Heart right ventricle (tissue), 16 donors: ENCODE data around the gene MARCKSL1. TPM values are rescaled to one million over a fixed set of nuclear protein-coding genes. Genes with fewer than 3 reads are reported as not detected.

ENCODE experiments used
- ATAC-seq, 8 donors: fragments of 200-7000 bp; cut with Tn5 transposase; one replicate each; pipeline ENCODE4 v1.9.1; 2020; ENCODE audit warnings: mild to moderate bottlenecking in 8 of 8, moderate library complexity in 8 of 8, moderate number of reproducible peaks in 1 of 8
- DNase-seq, 2 donors: peaks; one replicate each; pipeline ENCODE4 v3.0.0-alpha.2; 2020
- H3K27ac ChIP-seq, 10 donors: fragments of 200-600 bp; sonication (generic) in 2 of 10; one replicate each; pipeline versions ENCODE4 v1.5.0 to v1.8.0; 2020 to 2022; ENCODE audit warnings: mild to moderate bottlenecking in 3 of 10
- H3K27me3 ChIP-seq, 7 donors: fragments of 200-600 bp; one replicate each; pipeline ENCODE4 v1.8.0; 2021 to 2022; ENCODE audit warnings: mild to moderate bottlenecking in 2 of 7
- H3K36me3 ChIP-seq, 9 donors: fragments of 200-600 bp; sonication (generic) in 1 of 9; one replicate each; pipeline versions ENCODE4 v1.5.0 to v1.8.0; 2020 to 2022; ENCODE audit warnings: mild to moderate bottlenecking in 2 of 9
- H3K4me1 ChIP-seq, 9 donors: fragments of 200-600 bp; sonication (generic) in 1 of 9; one replicate each; pipeline versions ENCODE4 v1.5.0 to v1.8.0; 2020 to 2022; ENCODE audit warnings: mild to moderate bottlenecking in 4 of 9
- H3K4me3 ChIP-seq, 10 donors: fragments of 200-600 bp; sonication (generic) in 2 of 10; one replicate each; pipeline versions ENCODE4 v1.5.0 to v1.8.0; 2020 to 2022; ENCODE audit warnings: mild to moderate bottlenecking in 7 of 10, moderate library complexity in 2 of 10
- H3K9me3 ChIP-seq, 11 donors: fragments of 200-600 bp in 10 of 11; sonication (generic) in 2 of 11; one replicate each; pipeline versions ENCODE4 v1.5.0 to v1.8.0; 2013 to 2022; ENCODE audit warnings: mild to moderate bottlenecking in 2 of 11, control low read depth in 1 of 11, moderate library complexity in 1 of 11
- CTCF ChIP-seq, 9 donors: fragments of 200-600 bp; sonication (generic) in 2 of 9; IDR thresholded peaks; one replicate each; pipeline versions ENCODE4 v1.5.0 to v1.8.0; 2021 to 2022; ENCODE audit warnings: antibody characterized with exemption in 9 of 9, mild to moderate bottlenecking in 5 of 9, moderate library complexity in 1 of 9
- WGBS, 2 donors: extraction: QIAGEN DNeasy Blood & Tissue Kit; methylation state at CpG; one replicate each; pipeline ENCODE4 v1.1.7; 2013; ENCODE audit warnings: inconsistent platforms in 1 of 2; 5-methylcytosine and 5-hydroxymethylcytosine counted together
- intact Hi-C, 10 donors: fragments of 100-400 bp; cut with DNase I; formaldehyde crosslinking; loops; one replicate each; pipeline versions ENCODE4 v1.11.1 to v1.14.2; 2022
- polyA plus RNA-seq, 2 donors: library from polyadenylated mRNA; stranded (reverse); fragments of 200-250 nt; gene quantifications; one replicate each; pipeline ENCODE4 v1.2.3, GENCODE V29; 2013
- total RNA-seq, 10 donors: library from RNA; stranded (reverse); fragmentation: NEBNext Ultra II Directional in 3 of 10; extraction: Animal tissue kit (Norgen Biotek cat#: 25700) in 3 of 10; gene quantifications; one replicate each; pipeline versions ENCODE4 v1.2.1 to v1.2.4, GENCODE V29; 2021 to 2023
- donor health status: Arrhythmogenic right ventricular cardiomyopathy.
- donor health status: ischemic (EF 13 %, LVEDD 7.1; RV severe dilation, severe dysfunction).
- donor health status: healthy with polysubstance abuse.
- donor health status: DM: no; HTN: yes; CAD: no.
- donor health status: DM: no; HTN: no; CAD: no.
- donor health status: ischemic (EF 25% LVEDD 6.9; RV normal size, moderate dysfunction).
- donor health status: ischemic (EF 25% LVEDD 5.7; RV mildly dilated, moderate dysfunction).
- donor health status: healthy.
- donor health status: DM: yes; HTN: yes; CAD: no.
- donor health status: Ischemic cardiomyopathy.
- donor health status: ischemic (EF 35%, LVEDD 5.7; RV mildly dilated, moderate dysfunction).
- donor health status: nonischemic (EF 11% LVEDD 7.7; RV severe dilation, severe dysfunction).
- donor health status: DM: yes; HTN: yes; CAD: no.
- donor health status: PGD.
- donor health status: ischemic (EF 29% LVEDD 5.4; RV normal size, mild dysfunction).
- donor health status: nonischemic (EF 23%, LVEDD 6.1; RV moderate dilation, normal function).

MARCKSL1 gene
- total and polyA plus RNA-seq, 12 donors, result 6.3 to 61.1 (median 16.2) TPM

GRCh38 chr1:32311709-32312393, 24.2 kb downstream of the MARCKSL1 start:
- no peaks in the 10 kb centered on the region for H3K9me3 ChIP-seq
- intact Hi-C loops, result loop anchor here in 2 of 10 donors (5.0 to 10.0 kb wide), 2 partner anchors 90 to 97 kb away; partner anchors contain the start of genes EIF3I (in 1 of the 2) and TMEM234 (in 1 of the 2)
- TF ChIP-seq CTCF (IDR thresholded peaks at IDR 0.05), result no peak
- H3K4me3 ChIP-seq, result no peak overlapping the region
- DNase-seq, result no peak
- ATAC-seq, result no peak
- H3K4me1 ChIP-seq, result peaks cover 0 to 24% (median 8%) of the 10 kb centered on the region in 9 donors
- no peak overlapping the region for H3K27ac ChIP-seq
- no peaks in the 10 kb centered on the region for H3K27me3 ChIP-seq
- peaks cover 0 to 21% (median 0%) of the 10 kb centered on the region in 9 donors for H3K36me3 ChIP-seq
- 54 to 59% methylated on average over 2 of the region's 2 CpGs for WGBS, 2 donors

- no peak overlapping the region for H3K4me3 ChIP-seq
- no peak for ATAC-seq
- TF ChIP-seq CTCF (IDR thresholded peaks at IDR 0.05), result no peak
- H3K27ac ChIP-seq, result no peak overlapping the region
- H3K4me1 ChIP-seq, result peaks cover 0 to 11% (median 0%) of the 10 kb centered on the region in 9 donors
- intact Hi-C loops, result loop anchor here in 2 of 10 donors (5.0 to 10.0 kb wide), 2 partner anchors 88 to 95 kb away; partner anchors contain the start of genes EIF3I (in 1 of the 2) and TMEM234 (in 1 of the 2)
- 90 to 94% methylated on average over 1 of the region's 1 CpG for WGBS, 2 donors
- H3K27me3 ChIP-seq, result no peaks in the 10 kb centered on the region
- H3K9me3 ChIP-seq, result peaks cover 0 to 7% (median 0%) of the 10 kb centered on the region in 11 donors
- DNase-seq, result no peak
- H3K36me3 ChIP-seq, result peaks cover 0 to 34% (median 9%) of the 10 kb centered on the region in 9 donors
Measured at GRCh38 chr1:32309960-32310359, 26.1 kb downstream of the MARCKSL1 start.

GRCh38 chr1:32307324-32307723, 28.7 kb downstream of the MARCKSL1 start:
- Histone ChIP-seq H3K27ac (no peak overlapping the region), H3K4me3 (no peak overlapping the region), H3K27me3 (no peaks in the 10 kb centered on the region), H3K9me3 (peaks cover 0 to 10% (median 0%) of the 10 kb centered on the region in 11 donors), H3K36me3 (peaks cover 0 to 52% (median 34%) of the 10 kb centered on the region in 9 donors), H3K4me1 (peaks cover 0 to 10% (median 0%) of the 10 kb centered on the region in 9 donors)
- intact Hi-C loops, result no loop called here
- no peak for ATAC-seq
- no peak for TF ChIP-seq CTCF (IDR thresholded peaks at IDR 0.05)
- DNase-seq, result no peak
- WGBS, 2 donors, result 82 to 87% methylated on average over 2 of the region's 2 CpGs

- 97 to 100% methylated on average over 2 of the region's 2 CpGs for WGBS, 2 donors
- Histone ChIP-seq H3K4me1 (peaks cover 0 to 10% (median 0%) of the 10 kb centered on the region in 9 donors), H3K4me3 (no peak overlapping the region), H3K27ac (no peak overlapping the region), H3K9me3 (peaks cover 0 to 10% (median 0%) of the 10 kb centered on the region in 11 donors), H3K27me3 (no peaks in the 10 kb centered on the region), H3K36me3 (peaks cover 0 to 61% (median 34%) of the 10 kb centered on the region in 9 donors)
- ATAC-seq (no peak), DNase-seq (no peak)
- intact Hi-C loops, result no loop called here
- TF ChIP-seq CTCF (IDR thresholded peaks at IDR 0.05), result no peak
Measured at GRCh38 chr1:32305310-32305709, 30.7 kb downstream of the MARCKSL1 start.
